Activated naive CD4-positive, alpha-beta T cell treated with anti-CD3 and anti-CD28 coated beads for 36 hours (primary cell): ENCODE data around the gene BEND6. TPM values are rescaled to one million over a fixed set of nuclear protein-coding genes. Genes with fewer than 3 reads are reported as not detected.
"Not testable (repeated sequence)": the region's sequence is repeated elsewhere in the genome, so short reads cannot be mapped to it uniquely, and the experiment has no call there.

Experiments
- CTCF ChIA-PET: fragments of 350-600 bp; sonication (Branson Sonifier 250); formaldehyde crosslinking; loops from one replicate; lab custom pipeline; 2021; ENCODE audit warnings: antibody characterized with exemption; lab: Charles Lee
- DNase-seq: peaks from one replicate; pipeline ENCODE4 v3.0.0-alpha.2; 2020
- H3K27ac Mint-ChIP-seq: one replicate; pipeline ENCODE4 v1.8.0; 2021; ENCODE audit warnings: mild to moderate bottlenecking, mixed read lengths
- H3K27me3 Mint-ChIP-seq: one replicate; pipeline ENCODE4 v1.8.0; 2021; ENCODE audit warnings: low read depth, mixed read lengths
- H3K36me3 Mint-ChIP-seq: one replicate; pipeline ENCODE4 v1.8.0; 2021; ENCODE audit warnings: low read depth, mixed read lengths
- H3K4me1 Mint-ChIP-seq: one replicate; pipeline ENCODE4 v1.8.0; 2021; ENCODE audit warnings: low read depth, mixed read lengths
- H3K4me3 Mint-ChIP-seq: one replicate; pipeline ENCODE4 v1.8.0; 2021; ENCODE audit warnings: mild to moderate bottlenecking, moderate library complexity, mixed read lengths
- H3K9me3 Mint-ChIP-seq: one replicate; pipeline ENCODE4 v1.8.0; 2021; ENCODE audit warnings: mixed read lengths
- intact Hi-C: fragments of 100-400 bp; cut with micrococcal nuclease; formaldehyde crosslinking; loops from one replicate; pipeline ENCODE4 v1.15.1; 2023
- total RNA-seq, 2 experiments: library from RNA; stranded (reverse); gene quantifications; one replicate each; pipeline ENCODE4 v1.2.3, GENCODE V29; 2021

BEND6 gene
- total RNA-seq, 2 experiments from 2014 or later = not detected

GRCh38 chr6:57046332-57047256 is 91.7 kb downstream of the BEND6 start, which contains the start of gene KIAA1586:
Gene KIAA1586, plus strand, starts transcription at chr6:57046693. Its CDS starts 63 bp downstream, at chr6:57046756.
- intact Hi-C loops = loop anchor here (1.0 to 2.0 kb wide), 6 partner anchors 43 to 270 kb away; partner anchors contain the start of genes BAG2, BEND6 and RAB23
- H3K36me3 Mint-ChIP-seq = peaks cover 25% of the 10 kb centered on the region
- CTCF ChIA-PET = not testable (repeated sequence)

GRCh38 chr6:57047257-57047585 is 92.3 kb downstream of the BEND6 start:
- DNase-seq, H3K4me3 Mint-ChIP-seq, CTCF ChIA-PET, H3K9me3 Mint-ChIP-seq, H3K27ac Mint-ChIP-seq: not testable (repeated sequence)
- peaks cover 25% of the 10 kb centered on the region for H3K36me3 Mint-ChIP-seq
- peaks cover 21% of the 10 kb centered on the region for H3K4me1 Mint-ChIP-seq
- intact Hi-C loops = loop anchor here (2.0 kb wide), 1 partner anchor 218 kb away; no protein-coding TSS in a partner anchor
- H3K27me3 Mint-ChIP-seq = peaks cover 17% of the 10 kb centered on the region

More at GRCh38 chr6:57046332-57047256, 91.7 kb downstream of the BEND6 start, which contains the start of gene KIAA1586:
- Mint-ChIP-seq H3K4me1 (peaks cover 21% of the 10 kb centered on the region), H3K27me3 (peaks cover 17% of the 10 kb centered on the region), H3K4me3 (peak within 1 kb of the TSS; percentile 88), H3K27ac (peak within 1 kb of the TSS; percentile 89)
- peak; percentile 91 for DNase-seq
- not testable (repeated sequence) for H3K9me3 Mint-ChIP-seq

DNA sequence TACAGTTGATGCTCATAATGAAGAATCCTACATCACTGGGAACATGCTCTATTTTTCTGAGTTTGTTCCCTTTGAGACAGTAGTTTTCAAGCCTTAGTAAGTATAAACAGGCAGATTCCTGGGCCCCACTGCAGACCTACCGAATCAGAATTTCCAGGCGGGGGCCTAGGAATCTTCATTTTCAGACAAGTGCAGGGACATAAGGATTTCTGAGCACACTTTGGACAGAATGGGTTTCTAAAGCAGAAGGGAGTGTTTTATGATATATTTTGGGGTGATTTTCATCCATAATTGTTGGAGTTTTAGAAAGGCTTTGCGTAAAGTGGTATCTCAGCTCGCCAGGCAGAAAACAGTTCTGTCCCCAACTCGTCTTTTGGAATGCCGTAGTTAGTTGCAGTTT is 93.0 kb downstream of the BEND6 start:
- H3K9me3 Mint-ChIP-seq, DNase-seq, H3K27ac Mint-ChIP-seq, CTCF ChIA-PET: not testable (repeated sequence)
- H3K4me3 Mint-ChIP-seq = peak overlapping the region; percentile 68
- peaks cover 21% of the 10 kb centered on the region for H3K4me1 Mint-ChIP-seq
- intact Hi-C loops = loop anchor here (2.0 kb wide), 1 partner anchor 217 kb away; no protein-coding TSS in a partner anchor
- peaks cover 27% of the 10 kb centered on the region for H3K36me3 Mint-ChIP-seq
- H3K27me3 Mint-ChIP-seq = peaks cover 17% of the 10 kb centered on the region

DNA sequence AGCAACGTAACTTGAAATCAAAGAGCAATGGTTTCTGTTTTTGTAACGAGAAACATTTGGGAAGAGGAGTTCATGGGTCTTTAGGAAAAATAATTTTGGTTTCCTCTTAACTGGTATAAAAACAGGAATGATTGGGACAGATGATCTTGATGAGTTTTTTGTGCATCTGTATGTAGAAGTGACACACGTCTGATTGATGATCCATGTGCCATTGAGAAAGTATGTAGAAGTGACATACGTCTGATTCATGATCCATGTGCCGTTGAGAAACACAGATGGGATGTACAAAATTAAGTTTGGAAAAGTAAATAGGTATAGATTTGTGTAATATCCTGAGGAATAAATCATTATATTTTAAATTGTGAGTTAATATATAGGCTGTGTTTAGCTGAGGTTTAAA is 93.7 kb downstream of the BEND6 start:
- peaks cover 1% of the 10 kb centered on the region for H3K9me3 Mint-ChIP-seq
- DNase-seq = no peak
- peaks cover 21% of the 10 kb centered on the region for H3K4me1 Mint-ChIP-seq
- H3K36me3 Mint-ChIP-seq = peaks cover 31% of the 10 kb centered on the region
- intact Hi-C loops = no loop called here
- peaks cover 14% of the 10 kb centered on the region for H3K27me3 Mint-ChIP-seq
- H3K4me3 Mint-ChIP-seq = peak overlapping the region; percentile 68
- H3K27ac Mint-ChIP-seq = no peak overlapping the region
- CTCF ChIA-PET = no interaction called here

- peaks cover 26% of the 10 kb centered on the region for H3K36me3 Mint-ChIP-seq
- no peak for DNase-seq
- no peaks in the 10 kb centered on the region for H3K9me3 Mint-ChIP-seq
- CTCF ChIA-PET = no interaction called here
- H3K27ac Mint-ChIP-seq = no peak overlapping the region
- H3K4me3 Mint-ChIP-seq = no peak overlapping the region
- H3K4me1 Mint-ChIP-seq = peaks cover 3% of the 10 kb centered on the region
- intact Hi-C loops = no loop called here
- H3K27me3 Mint-ChIP-seq = no peaks in the 10 kb centered on the region
These were observed 108.9 kb downstream of the BEND6 start for GRCh38 chr6:57063847-57064246.

- intact Hi-C loops = no loop called here
- no peaks in the 10 kb centered on the region for H3K9me3 Mint-ChIP-seq
These were observed 109.9 kb downstream of the BEND6 start for GRCh38 chr6:57064809-57065208.

DNA sequence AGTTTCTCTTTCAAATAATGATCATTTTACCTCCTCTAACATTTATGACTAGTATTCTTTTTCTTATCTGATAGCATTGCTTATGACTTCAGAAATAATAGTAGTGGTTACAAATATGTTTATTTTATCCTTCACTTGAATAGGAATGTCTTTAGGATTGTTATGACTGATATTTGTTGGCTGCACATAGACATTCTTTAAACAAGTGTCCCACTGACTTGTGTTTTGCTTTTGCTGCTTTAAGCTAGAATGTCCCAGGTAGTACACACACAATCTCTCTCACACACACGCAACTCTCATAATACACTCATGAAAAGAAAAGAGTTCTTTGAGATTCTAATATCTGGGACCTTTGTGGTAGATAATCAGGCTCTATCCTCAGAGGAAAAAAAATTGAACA is 113.2 kb downstream of the BEND6 start:
- Mint-ChIP-seq H3K4me1 (peaks cover 3% of the 10 kb centered on the region), H3K36me3 (peaks cover 16% of the 10 kb centered on the region), H3K27me3 (no peaks in the 10 kb centered on the region), H3K9me3 (no peaks in the 10 kb centered on the region), H3K27ac (no peak overlapping the region), H3K4me3 (no peak overlapping the region)
- DNase-seq = no peak
- CTCF ChIA-PET = no interaction called here
- intact Hi-C loops = no loop called here

More at GRCh38 chr6:57064809-57065208, 109.9 kb downstream of the BEND6 start:
- CTCF ChIA-PET = no interaction called here
- peaks cover 3% of the 10 kb centered on the region for H3K4me1 Mint-ChIP-seq
- no peak overlapping the region for H3K4me3 Mint-ChIP-seq
- peaks cover 26% of the 10 kb centered on the region for H3K36me3 Mint-ChIP-seq
- DNase-seq = no peak
- H3K27ac Mint-ChIP-seq = no peak overlapping the region
- no peaks in the 10 kb centered on the region for H3K27me3 Mint-ChIP-seq

DNA sequence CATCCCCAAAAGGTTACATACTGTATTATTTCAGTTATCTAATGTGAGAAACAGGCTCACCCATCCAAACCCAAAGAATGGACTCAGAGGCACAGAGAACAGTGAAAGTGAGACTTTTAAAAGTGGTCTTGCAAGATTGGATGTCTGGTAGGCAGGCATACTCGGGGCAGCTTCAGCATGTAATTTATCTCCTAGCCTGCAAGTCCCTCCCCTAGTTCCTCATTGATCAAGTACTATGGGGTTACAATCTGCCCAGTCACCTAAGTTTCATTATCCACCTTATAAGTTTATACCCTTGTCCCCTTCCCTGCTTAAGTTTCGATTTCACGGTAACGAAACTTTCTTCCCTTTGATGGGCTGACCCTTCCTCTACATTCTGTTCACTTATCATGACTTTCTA is 114.3 kb downstream of the BEND6 start:
- Mint-ChIP-seq H3K4me3 (no peak overlapping the region), H3K36me3 (peaks cover 19% of the 10 kb centered on the region), H3K9me3 (no peaks in the 10 kb centered on the region), H3K27me3 (no peaks in the 10 kb centered on the region), H3K4me1 (peaks cover 3% of the 10 kb centered on the region), H3K27ac (no peak overlapping the region)
- CTCF ChIA-PET = no interaction called here
- no peak for DNase-seq
- intact Hi-C loops = no loop called here

GRCh38 chr6:57069920-57070331 is 115.0 kb downstream of the BEND6 start:
- no peak overlapping the region for H3K4me3 Mint-ChIP-seq
- H3K9me3 Mint-ChIP-seq = no peaks in the 10 kb centered on the region
- H3K27ac Mint-ChIP-seq = no peak overlapping the region
- H3K4me1 Mint-ChIP-seq = no peaks in the 10 kb centered on the region
- no peaks in the 10 kb centered on the region for H3K27me3 Mint-ChIP-seq
- no peak for DNase-seq
- H3K36me3 Mint-ChIP-seq = peaks cover 17% of the 10 kb centered on the region
- intact Hi-C loops = no loop called here
- CTCF ChIA-PET = no interaction called here

DNA sequence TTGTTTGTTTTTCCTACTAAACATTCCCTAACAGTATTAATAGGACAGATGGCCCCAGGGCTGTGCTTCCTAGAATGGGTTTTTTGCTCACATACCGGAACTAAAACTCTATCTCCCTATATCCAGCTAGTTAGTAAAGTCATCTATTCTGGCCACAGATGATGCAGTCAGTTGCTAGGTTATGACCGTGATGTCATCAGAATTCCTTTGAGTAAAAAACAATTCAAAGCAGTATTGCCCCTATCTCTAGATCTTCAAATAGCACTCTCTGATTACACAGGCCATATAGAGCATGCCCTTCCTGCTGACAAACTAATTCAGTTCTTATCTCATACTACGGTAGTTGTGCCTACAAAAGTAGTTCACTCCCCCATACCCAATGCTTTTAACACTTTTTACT is 117.2 kb downstream of the BEND6 start:
- CTCF ChIA-PET = interaction anchor here (1.3 kb wide), 1 partner anchor 11 kb away, joined by 3 read pairs; no protein-coding TSS in a partner anchor
- H3K27ac Mint-ChIP-seq = no peak overlapping the region
- H3K36me3 Mint-ChIP-seq = peaks cover 13% of the 10 kb centered on the region
- H3K27me3 Mint-ChIP-seq = no peaks in the 10 kb centered on the region
- no peaks in the 10 kb centered on the region for H3K4me1 Mint-ChIP-seq
- intact Hi-C loops = no loop called here
- DNase-seq = no peak
- no peak overlapping the region for H3K4me3 Mint-ChIP-seq
- H3K9me3 Mint-ChIP-seq = no peaks in the 10 kb centered on the region

- Mint-ChIP-seq H3K27ac (no peak overlapping the region), H3K36me3 (peaks cover 15% of the 10 kb centered on the region), H3K9me3 (no peaks in the 10 kb centered on the region), H3K4me3 (no peak overlapping the region), H3K4me1 (no peaks in the 10 kb centered on the region), H3K27me3 (no peaks in the 10 kb centered on the region)
- intact Hi-C loops = no loop called here
- CTCF ChIA-PET = no interaction called here
- DNase-seq = no peak
These were observed 119.5 kb downstream of the BEND6 start for GRCh38 chr6:57074383-57074782.

DNA sequence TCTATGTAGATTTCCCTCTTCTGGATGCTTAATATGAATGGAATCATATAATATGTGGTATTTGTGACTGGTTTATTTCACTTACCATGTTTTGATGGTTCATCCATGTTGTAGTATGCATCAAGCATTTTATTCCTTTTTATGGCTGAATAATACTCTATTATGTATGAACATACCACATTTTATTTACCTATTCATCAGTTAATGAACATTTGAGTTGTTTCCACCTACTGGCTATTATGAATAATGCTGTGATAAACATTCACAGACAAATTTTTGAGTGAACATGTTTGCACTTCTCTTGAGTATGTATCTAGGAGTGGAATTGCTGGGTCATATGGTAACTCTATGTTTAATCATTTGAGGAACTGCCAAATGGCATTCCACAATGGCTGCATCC is 120.2 kb downstream of the BEND6 start:
- Mint-ChIP-seq H3K4me3 (no peak overlapping the region), H3K27me3 (no peaks in the 10 kb centered on the region)
- CTCF ChIA-PET = interaction anchor here (0.6 kb wide), 1 partner anchor 277 kb away, joined by 4 read pairs; no protein-coding TSS in a partner anchor

More for the DNA sequence above, 120.2 kb downstream of the BEND6 start:
- H3K4me1 Mint-ChIP-seq = no peaks in the 10 kb centered on the region
- H3K9me3 Mint-ChIP-seq = no peaks in the 10 kb centered on the region
- no peak overlapping the region for H3K27ac Mint-ChIP-seq
- H3K36me3 Mint-ChIP-seq = peaks cover 11% of the 10 kb centered on the region
- intact Hi-C loops = no loop called here
- no peak for DNase-seq
